OCI-LY3 (cell line): ENCODE data around the gene RELT.

Experiments
- CTCF ChIP-seq: fragments of 200-600, 300-600 bp; sonication (generic); IDR thresholded peaks from 2 replicates; pipeline ENCODE4 v1.5.1; 2014; ENCODE audit warnings: antibody characterized with exemption, low read length, low read depth
- EZH2phosphoT487 ChIP-seq: fragments of 200-600 bp; shearing (Covaris generic); IDR thresholded peaks from 2 replicates; pipeline ENCODE4 v1.6.1; 2018; ENCODE audit warnings: antibody characterized with exemption, mixed run types, low read depth

- no peak for TF ChIP-seq CTCF
- no peak for TF ChIP-seq EZH2phosphoT487
These were observed 6.0 kb downstream of the RELT start for GRCh38 chr11:73382183-73382582.
